Endometrial microvascular endothelial cells (primary cell): Measurements from ENCODE around the gene CHMP1B. TPM values are rescaled to one million over a fixed set of nuclear protein-coding genes. Genes with fewer than 3 reads are reported as not detected.
"Not testable (repeated sequence)": the region's sequence is repeated elsewhere in the genome, so short reads cannot be mapped to it uniquely, and the experiment has no call there.

Experiments
- in situ Hi-C: cut with HindIII; loops from 2 replicates; pipeline ENCODE4 v1.10.0; 2017; ENCODE audit warnings: low sequenced_read_pairs, low pct_unique_long_range_greater_than_20kb; ENCODE audit errors: inconsistent ontology term
- total RNA-seq: library from RNA; depleted of rRNA; stranded (reverse); fragments of >200 nt; gene quantifications from one replicate; pipeline ENCODE4 v1.2.3, GENCODE V29; 2015; ENCODE audit errors: inconsistent ontology term

Gene CHMP1B
- total RNA-seq, 1 donor from 2014 or later, result 29.7 TPM

GRCh38 chr18:11831921-11832320, 19.3 kb upstream of the CHMP1B start:
- in situ Hi-C loops, result no loop called here

GRCh38 chr18:11834772-11835171, 16.4 kb upstream of the CHMP1B start:
- in situ Hi-C loops, result no loop called here

- in situ Hi-C loops, result no loop called here
Observed at GRCh38 chr18:11839556-11839955, 11.7 kb upstream of the CHMP1B start.

GRCh38 chr18:11840493-11840892, 10.7 kb upstream of the CHMP1B start:
- in situ Hi-C loops, result no loop called here

- in situ Hi-C loops, result no loop called here
Observed at GRCh38 chr18:11842562-11842961, 8.7 kb upstream of the CHMP1B start.

- in situ Hi-C loops, result no loop called here
Observed at GRCh38 chr18:11844436-11844835, 6.8 kb upstream of the CHMP1B start.

- in situ Hi-C loops, result no loop called here
Observed at GRCh38 chr18:11845654-11846053, 5.6 kb upstream of the CHMP1B start.

GRCh38 chr18:11847811-11848210, 3.4 kb upstream of the CHMP1B start:
- in situ Hi-C loops, result no loop called here

GRCh38 chr18:11849279-11849678, 1.9 kb upstream of the CHMP1B start:
- in situ Hi-C loops, result no loop called here

GRCh38 chr18:11849841-11850634, 1.2 kb upstream of the CHMP1B start:
- in situ Hi-C loops, result no loop called here

- in situ Hi-C loops, result no loop called here
Observed at GRCh38 chr18:11850821-11851145, 430 bp upstream of the CHMP1B start.

GRCh38 chr18:11851806-11852337, 659 bp downstream of the CHMP1B start:
- in situ Hi-C loops, result no loop called here

- in situ Hi-C loops, result not testable (repeated sequence)
Observed at GRCh38 chr18:11854554-11854953, 3.3 kb downstream of the CHMP1B start.

- in situ Hi-C loops, result no loop called here
Observed at GRCh38 chr18:11857177-11857887, 6.1 kb downstream of the CHMP1B start.

GRCh38 chr18:11859282-11859830, 8.1 kb downstream of the CHMP1B start:
- in situ Hi-C loops, result no loop called here

GRCh38 chr18:11859903-11860407, 8.7 kb downstream of the CHMP1B start:
- in situ Hi-C loops, result no loop called here

- in situ Hi-C loops, result no loop called here
Observed at GRCh38 chr18:11860594-11861450, 9.6 kb downstream of the CHMP1B start.

GRCh38 chr18:11861583-11862288, 10.5 kb downstream of the CHMP1B start:
- in situ Hi-C loops, result no loop called here
